B cell (primary cell): ENCODE data around the gene CRHR1. TPM values are rescaled to one million over a fixed set of nuclear protein-coding genes. Genes with fewer than 3 reads are reported as not detected.

ENCODE experiments used
- ATAC-seq: fragments of 200-7000 bp; cut with Tn5 transposase; one replicate; pipeline ENCODE4 v1.10.0; 2021; ENCODE audit warnings: low read depth, mild to moderate bottlenecking, moderate number of reproducible peaks, moderate library complexity
- CTCF ChIA-PET: fragments of 350-600 bp; sonication (Branson Sonifier 250); formaldehyde crosslinking; loops from one replicate; lab custom pipeline; 2021; ENCODE audit warnings: antibody characterized with exemption, inconsistent platforms; lab: Charles Lee
- POLR2A ChIA-PET: fragments of 350-600 bp; sonication (Branson Sonifier 250); formaldehyde crosslinking; loops from one replicate; lab custom pipeline; 2021; ENCODE audit warnings: antibody characterized with exemption; lab: Charles Lee
- DNase-seq: peaks from one replicate; pipeline ENCODE4 v3.0.0; 2013
- H2AFZ ChIP-seq: 2 replicates; pipeline ENCODE4 v1.6.1; 2012; ENCODE audit warnings: mild to moderate bottlenecking, low read depth, low read length; ENCODE audit not compliant: insufficient read depth, poor library complexity, severe bottlenecking
- H3K27ac ChIP-seq, 2 donors: 1 replicate in 1 of 2; 2 replicates in 1 of 2; pipeline ENCODE4 v1.5.1; 2012 to 2013; ENCODE audit warnings: low read length in 2 of 2, mild to moderate bottlenecking in 2 of 2, moderate library complexity in 1 of 2
- H3K27me3 ChIP-seq, 4 experiments: fragments of 200-600 bp in 1 of 4; sonication (generic) in 1 of 4; replicated peaks in 1 of 4; 1 replicate in 2 of 4; 2 replicates in 2 of 4; pipeline versions ENCODE4 v1.6.1 to v1.7.0; 2013 to 2016; ENCODE audit warnings: low read length in 3 of 4, mild to moderate bottlenecking in 2 of 4, mixed read lengths in 1 of 4, moderate library complexity in 1 of 4; ENCODE audit not compliant: insufficient read depth in 4 of 4, control insufficient read depth in 3 of 4; ENCODE audit errors: control extremely low read depth in 1 of 4
- H3K36me3 ChIP-seq, 2 experiments: replicated peaks in 1 of 2; 1 replicate in 1 of 2; 2 replicates in 1 of 2; pipeline versions ENCODE4 v1.6.1 to v1.7.1; 2013; ENCODE audit warnings: low read length in 1 of 2; ENCODE audit not compliant: insufficient read depth in 2 of 2, control insufficient read depth in 1 of 2; ENCODE audit errors: control extremely low read depth in 1 of 2, extremely low read depth in 1 of 2
- H3K4me1 ChIP-seq, 2 donors: fragments of 200-600 bp in 1 of 2; sonication (generic) in 1 of 2; 1 replicate in 1 of 2; 2 replicates in 1 of 2; pipeline versions ENCODE4 v1.5.1 to v1.6.1; 2013 to 2017; ENCODE audit warnings: low read length in 2 of 2; ENCODE audit not compliant: control insufficient read depth in 2 of 2, insufficient read depth in 2 of 2
- H3K4me2 ChIP-seq: replicated peaks from 2 replicates; pipeline ENCODE3; 2012; ENCODE audit warnings: mild to moderate bottlenecking, low read depth, low read length; ENCODE audit not compliant: poor library complexity, severe bottlenecking
- H3K4me3 ChIP-seq, 5 experiments: fragments of 200-600 bp in 1 of 5; sonication (generic) in 1 of 5; 1 replicate in 3 of 5; 2 replicates in 2 of 5; pipeline versions ENCODE4 v1.5.1 to v1.7.0; 2011 to 2016; ENCODE audit warnings: low read length in 4 of 5, mild to moderate bottlenecking in 4 of 5, low read depth in 2 of 5, control low read depth in 1 of 5, moderate library complexity in 1 of 5; ENCODE audit not compliant: insufficient read depth in 1 of 5; ENCODE audit errors: control extremely low read depth in 1 of 5, extremely low read depth in 1 of 5
- H3K79me2 ChIP-seq: fragments of 200-600 bp; sonication (generic); one replicate; pipeline ENCODE4 v1.6.0; 2016; ENCODE audit warnings: low read length; ENCODE audit not compliant: control insufficient read depth, insufficient read depth
- H3K9ac ChIP-seq: fragments of 200-600 bp; sonication (generic); 2 replicates; pipeline ENCODE4 v1.6.1; 2017; ENCODE audit warnings: mild to moderate bottlenecking, low read length, moderate library complexity
- H3K9me3 ChIP-seq, 3 donors: one replicate each; pipeline versions ENCODE4 v1.6.1 to v1.7.1; 2013; ENCODE audit warnings: low read length in 2 of 3; ENCODE audit not compliant: control insufficient read depth in 2 of 3, insufficient read depth in 1 of 3; ENCODE audit errors: control extremely low read depth in 1 of 3
- H4K20me1 ChIP-seq: 2 replicates; pipeline ENCODE4 v1.6.0; 2012; ENCODE audit warnings: mild to moderate bottlenecking, low read length; ENCODE audit not compliant: insufficient read depth, control insufficient read depth, poor library complexity, severe bottlenecking
- H3K27ac Mint-ChIP-seq: one replicate; pipeline ENCODE4 v1.8.0; 2021; ENCODE audit warnings: mixed read lengths
- H3K27me3 Mint-ChIP-seq: one replicate; pipeline ENCODE4 v1.8.0; 2021; ENCODE audit warnings: mixed read lengths
- H3K4me1 Mint-ChIP-seq: one replicate; pipeline ENCODE4 v1.8.0; 2021; ENCODE audit warnings: mixed read lengths
- H3K4me3 Mint-ChIP-seq: one replicate; pipeline ENCODE4 v1.8.0; 2021; ENCODE audit warnings: mixed read lengths
- H3K9me3 Mint-ChIP-seq: one replicate; pipeline ENCODE4 v1.8.0; 2022; ENCODE audit warnings: mixed read lengths; ENCODE audit not compliant: insufficient read depth
- CTCF ChIP-seq: fragments of 200-600 bp; IDR thresholded peaks from one replicate; pipeline ENCODE4 v1.8.0; 2022; ENCODE audit warnings: antibody characterized with exemption, mild to moderate bottlenecking
- EZH2 ChIP-seq: IDR thresholded peaks from 2 replicates; pipeline ENCODE4 v1.6.1; 2012; ENCODE audit warnings: borderline replicate concordance, low read depth, mild to moderate bottlenecking, moderate library complexity, low read length; ENCODE audit not compliant: insufficient read depth, poor library complexity, severe bottlenecking
- WGBS: methylation state at CpG from one replicate; pipeline ENCODE4 v1.1.5; 2013; ENCODE audit warnings: missing lambda C conversion rate; ENCODE audit not compliant: insufficient coverage; 5-methylcytosine and 5-hydroxymethylcytosine counted together
- intact Hi-C: fragments of 100-400 bp; cut with micrococcal nuclease; formaldehyde crosslinking; loops from one replicate; pipeline ENCODE4 v1.10.0; 2022
- polyA plus RNA-seq: library from polyadenylated mRNA; depleted of rRNA; stranded (reverse); fragments of >200 nt; gene quantifications from 2 replicates; pipeline ENCODE4 v1.2.3, GENCODE V29; 2012
- total RNA-seq, 2 donors: library from RNA; stranded (reverse); fragments of 120-200 nt in 1 of 2; gene quantifications; 1 replicate in 1 of 2; 2 replicates in 1 of 2; pipeline versions ENCODE4 v1.2.3 to v1.2.4, GENCODE V29; 2013 to 2022

CRHR1 gene
- total and polyA plus RNA-seq, 2 donors (not counting 1 experiment from before 2014, with no cell fraction given), result not detected

DNA sequence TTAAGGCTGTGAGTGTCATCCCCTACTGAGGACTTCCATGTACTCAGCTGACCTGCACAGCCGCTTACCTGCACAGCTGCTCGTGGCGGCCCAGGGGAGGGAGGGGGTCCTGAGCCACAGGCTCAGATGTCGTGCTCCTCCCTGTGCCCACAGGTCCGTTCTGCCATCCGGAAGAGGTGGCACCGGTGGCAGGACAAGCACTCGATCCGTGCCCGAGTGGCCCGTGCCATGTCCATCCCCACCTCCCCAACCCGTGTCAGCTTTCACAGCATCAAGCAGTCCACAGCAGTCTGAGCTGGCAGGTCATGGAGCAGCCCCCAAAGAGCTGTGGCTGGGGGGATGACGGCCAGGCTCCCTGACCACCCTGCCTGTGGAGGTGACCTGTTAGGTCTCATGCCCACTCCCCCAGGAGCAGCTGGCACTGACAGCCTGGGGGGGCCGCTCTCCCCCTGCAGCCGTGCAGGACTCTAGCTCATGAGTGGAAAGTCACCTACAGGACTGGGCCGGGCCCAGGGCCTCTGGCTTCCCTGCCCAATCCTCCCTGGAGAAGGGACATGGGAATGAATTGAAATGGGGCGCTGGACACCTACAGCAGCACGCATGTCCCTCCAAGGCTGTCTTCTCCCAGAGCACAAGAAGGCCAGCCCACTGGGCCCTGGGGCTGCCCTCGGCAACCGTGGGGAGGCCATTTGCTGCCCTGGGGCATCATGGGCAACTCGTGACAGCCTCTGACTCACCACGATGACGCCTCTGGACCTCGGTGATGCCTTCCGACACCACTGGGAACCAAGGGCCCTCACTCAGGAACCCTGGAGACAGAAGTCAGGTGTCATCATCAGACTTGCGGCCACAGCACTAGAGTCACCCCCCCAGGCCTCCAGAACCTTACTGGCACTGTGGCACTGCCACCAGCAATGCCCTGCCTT lies 50.6 kb downstream of the CRHR1 start:
- ATAC-seq (no peak), DNase-seq (no peak)
- Histone ChIP-seq H3K4me2 (no peak overlapping the region), H3K27me3 (peaks cover 0 to 6% (median 0%) of the 10 kb centered on the region in 4 experiments), H3K9ac (no peak overlapping the region), H3K27ac (no peak overlapping the region), H2AFZ (no peak overlapping the region), H3K4me3 (no peak overlapping the region), H4K20me1 (no peaks in the 10 kb centered on the region), H3K4me1 (no peaks in the 10 kb centered on the region), H3K9me3 (no peaks in the 10 kb centered on the region), H3K36me3 (no peaks in the 10 kb centered on the region), H3K79me2 (no peaks in the 10 kb centered on the region)
- 91% methylated on average over 25 of the region's 26 CpGs for WGBS
- no peaks in the 10 kb centered on the region for H3K9me3 Mint-ChIP-seq
- H3K4me1 Mint-ChIP-seq, result no peaks in the 10 kb centered on the region
- H3K4me3 Mint-ChIP-seq, result no peak overlapping the region
- ChIA-PET CTCF (interaction anchor here (0.6 to 6.7 kb wide), 4 partner anchors 18 to 194 kb away, joined by 3 to 115 read pairs (median 4); no protein-coding TSS in a partner anchor), POLR2A (no interaction called here)
- intact Hi-C loops, result loop anchor here (5.0 kb wide), 1 partner anchor 47 kb away; no protein-coding TSS in a partner anchor
- peaks cover 9% of the 10 kb centered on the region for H3K27me3 Mint-ChIP-seq
- TF ChIP-seq EZH2 (no peak), CTCF (no peak)
- no peak overlapping the region for H3K27ac Mint-ChIP-seq

- no peak overlapping the region for H2AFZ ChIP-seq
- Mint-ChIP-seq H3K4me1 (no peaks in the 10 kb centered on the region), H3K27ac (no peak overlapping the region), H3K9me3 (no peaks in the 10 kb centered on the region), H3K4me3 (no peak overlapping the region), H3K27me3 (peaks cover 9% of the 10 kb centered on the region)
- WGBS, result 80% methylated on average over 1 of the region's 5 CpGs
- no peak for DNase-seq
- H3K9me3 ChIP-seq, result no peaks in the 10 kb centered on the region
- CTCF ChIA-PET, result interaction anchor here (1.0 to 2.3 kb wide), 2 partner anchors 17 to 196 kb away, joined by 5 to 11 read pairs; no protein-coding TSS in a partner anchor
- POLR2A ChIA-PET, result no interaction called here
- H3K27me3 ChIP-seq, result peaks cover 0 to 6% (median 0%) of the 10 kb centered on the region in 4 experiments
- no peaks in the 10 kb centered on the region for H4K20me1 ChIP-seq
- no peak overlapping the region for H3K9ac ChIP-seq
- no peak overlapping the region for H3K27ac ChIP-seq
- H3K4me1 ChIP-seq, result no peaks in the 10 kb centered on the region
- no peaks in the 10 kb centered on the region for H3K79me2 ChIP-seq
- TF ChIP-seq EZH2 (no peak), CTCF (no peak)
- H3K4me3 ChIP-seq, result no peak overlapping the region
- H3K4me2 ChIP-seq, result no peak overlapping the region
- H3K36me3 ChIP-seq, result no peaks in the 10 kb centered on the region
- ATAC-seq, result no peak
- intact Hi-C loops, result no loop called here
Measured at GRCh38 chr17:45835481-45835880, 51.4 kb downstream of the CRHR1 start.
